ENCODE results near the gene PSMB11. TPM values are rescaled to one million over a fixed set of nuclear protein-coding genes. Genes with fewer than 3 reads are reported as not detected.

The PSMB11 gene
- total and polyA plus RNA-seq, 8 donors = 0.05 TPM; not detected in 7

GRCh38 chr14:23057757-23058653, 16.0 kb downstream of the PSMB11 start:
- Histone ChIP-seq H3K36me3 (peaks cover 8 to 29% (median 25%) of the 10 kb centered on the region in 3 donors), H3K27me3 (no peaks in the 10 kb centered on the region), H3K4me3 (peak overlapping the region; percentile 43 to 63 (median 52)), H3K9me3 (no peaks in the 10 kb centered on the region), H3K27ac (peak overlapping the region; percentile 28 to 65 (median 54)), H3K4me1 (peaks cover 0 to 15% (median 3%) of the 10 kb centered on the region in 3 donors)
- TF ChIP-seq, protein P1, sequence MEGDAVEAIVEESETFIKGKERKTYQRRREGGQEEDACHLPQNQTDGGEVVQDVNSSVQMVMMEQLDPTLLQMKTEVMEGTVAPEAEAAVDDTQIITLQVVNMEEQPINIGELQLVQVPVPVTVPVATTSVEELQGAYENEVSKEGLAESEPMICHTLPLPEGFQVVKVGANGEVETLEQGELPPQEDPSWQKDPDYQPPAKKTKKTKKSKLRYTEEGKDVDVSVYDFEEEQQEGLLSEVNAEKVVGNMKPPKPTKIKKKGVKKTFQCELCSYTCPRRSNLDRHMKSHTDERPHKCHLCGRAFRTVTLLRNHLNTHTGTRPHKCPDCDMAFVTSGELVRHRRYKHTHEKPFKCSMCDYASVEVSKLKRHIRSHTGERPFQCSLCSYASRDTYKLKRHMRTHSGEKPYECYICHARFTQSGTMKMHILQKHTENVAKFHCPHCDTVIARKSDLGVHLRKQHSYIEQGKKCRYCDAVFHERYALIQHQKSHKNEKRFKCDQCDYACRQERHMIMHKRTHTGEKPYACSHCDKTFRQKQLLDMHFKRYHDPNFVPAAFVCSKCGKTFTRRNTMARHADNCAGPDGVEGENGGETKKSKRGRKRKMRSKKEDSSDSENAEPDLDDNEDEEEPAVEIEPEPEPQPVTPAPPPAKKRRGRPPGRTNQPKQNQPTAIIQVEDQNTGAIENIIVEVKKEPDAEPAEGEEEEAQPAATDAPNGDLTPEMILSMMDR (IDR thresholded peaks at IDR 0.05) = peak; percentile 93 to 95 (median 94)
- FAIRE-seq = no peak
- intact Hi-C loops (cut with DNase I) = loop anchor here (2.0 to 10.0 kb wide), 3 partner anchors 63 to 71 kb away; no protein-coding TSS in a partner anchor
- 0% methylated on average over 51 of the region's 51 CpGs for WGBS, 2 donors
- peak; percentile 78 to 92 (median 87) for ATAC-seq
- DNase-seq = peak; percentile 78 to 97 (median 90)

- ATAC-seq = no peak
- WGBS, 2 donors = 87 to 88% methylated on average over 32 of the region's 32 CpGs
- intact Hi-C loops (cut with DNase I) = loop anchor here (2.0 to 10.0 kb wide), 3 partner anchors 64 to 72 kb away; no protein-coding TSS in a partner anchor
- peaks cover 0 to 15% (median 3%) of the 10 kb centered on the region in 3 donors for H3K4me1 ChIP-seq
- peak overlapping the region in 1 of 4 donors; percentile 65 for H3K27ac ChIP-seq
- DNase-seq = no peak
- TF ChIP-seq, protein P1 (IDR thresholded peaks at IDR 0.05) = no peak
- H3K27me3 ChIP-seq = no peaks in the 10 kb centered on the region
- FAIRE-seq = no peak
- H3K4me3 ChIP-seq = no peak overlapping the region
- no peaks in the 10 kb centered on the region for H3K9me3 ChIP-seq
- peaks cover 10 to 37% (median 34%) of the 10 kb centered on the region in 3 donors for H3K36me3 ChIP-seq
Observed at GRCh38 chr14:23058654-23059504, 16.9 kb downstream of the PSMB11 start.

- DNase-seq (no peak), ATAC-seq (no peak), FAIRE-seq (no peak)
- H3K27ac ChIP-seq = peak overlapping the region in 1 of 4 donors; percentile 62
- no peaks in the 10 kb centered on the region for H3K27me3 ChIP-seq
- no peaks in the 10 kb centered on the region for H3K9me3 ChIP-seq
- H3K36me3 ChIP-seq = peaks cover 10 to 48% (median 45%) of the 10 kb centered on the region in 3 donors
- WGBS, 2 donors = 93 to 94% methylated on average over 17 of the region's 17 CpGs
- peaks cover 0 to 15% (median 3%) of the 10 kb centered on the region in 3 donors for H3K4me1 ChIP-seq
- intact Hi-C loops (cut with DNase I) = no loop called here
- no peak overlapping the region for H3K4me3 ChIP-seq
- TF ChIP-seq, protein P1 (IDR thresholded peaks at IDR 0.05) = no peak
Observed at GRCh38 chr14:23060536-23061260, 18.7 kb downstream of the PSMB11 start.

DNA sequence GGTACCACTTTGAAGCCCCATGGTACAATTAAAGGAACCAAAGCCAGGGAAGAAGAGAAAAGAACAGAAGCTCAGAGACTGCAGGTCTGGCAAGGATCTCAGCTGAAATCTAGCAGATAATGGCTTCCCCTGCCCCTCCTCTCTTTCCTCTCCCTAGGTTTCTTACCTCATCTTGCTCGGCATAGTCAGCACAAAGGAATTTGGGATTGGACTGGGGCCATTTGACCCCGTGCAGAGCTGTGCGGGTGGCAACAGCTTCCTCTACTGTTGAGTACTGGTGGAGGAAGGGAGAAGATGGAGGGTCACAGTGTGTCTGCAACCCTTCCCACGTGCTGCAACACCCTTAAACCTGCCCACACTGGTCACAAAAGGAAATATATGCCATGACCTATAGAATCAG, 20.0 kb downstream of the PSMB11 start:
- ATAC-seq (peak; percentile 38 to 47 (median 41)), FAIRE-seq (no peak), DNase-seq (peak in 4 of 6 donors; percentile 62 to 75 (median 68))
- Histone ChIP-seq H3K36me3 (peaks cover 13 to 57% (median 49%) of the 10 kb centered on the region in 3 donors), H3K27me3 (no peaks in the 10 kb centered on the region), H3K9me3 (no peaks in the 10 kb centered on the region), H3K4me3 (no peak overlapping the region), H3K4me1 (peaks cover 0 to 9% (median 3%) of the 10 kb centered on the region in 3 donors), H3K27ac (peak overlapping the region; percentile 46 to 67 (median 58))
- TF ChIP-seq, protein P1 (IDR thresholded peaks at IDR 0.05) = no peak
- intact Hi-C loops (cut with DNase I) = no loop called here
- 44 to 49% methylated on average over 4 of the region's 4 CpGs for WGBS, 2 donors
